ENCODE results near the gene ARHGAP24. TPM values are rescaled to one million over a fixed set of nuclear protein-coding genes. Genes with fewer than 3 reads are reported as not detected.

The ARHGAP24 gene
- total and polyA plus RNA-seq, 4 donors, result 1.8 to 15.2 (median 3.3) TPM

DNA sequence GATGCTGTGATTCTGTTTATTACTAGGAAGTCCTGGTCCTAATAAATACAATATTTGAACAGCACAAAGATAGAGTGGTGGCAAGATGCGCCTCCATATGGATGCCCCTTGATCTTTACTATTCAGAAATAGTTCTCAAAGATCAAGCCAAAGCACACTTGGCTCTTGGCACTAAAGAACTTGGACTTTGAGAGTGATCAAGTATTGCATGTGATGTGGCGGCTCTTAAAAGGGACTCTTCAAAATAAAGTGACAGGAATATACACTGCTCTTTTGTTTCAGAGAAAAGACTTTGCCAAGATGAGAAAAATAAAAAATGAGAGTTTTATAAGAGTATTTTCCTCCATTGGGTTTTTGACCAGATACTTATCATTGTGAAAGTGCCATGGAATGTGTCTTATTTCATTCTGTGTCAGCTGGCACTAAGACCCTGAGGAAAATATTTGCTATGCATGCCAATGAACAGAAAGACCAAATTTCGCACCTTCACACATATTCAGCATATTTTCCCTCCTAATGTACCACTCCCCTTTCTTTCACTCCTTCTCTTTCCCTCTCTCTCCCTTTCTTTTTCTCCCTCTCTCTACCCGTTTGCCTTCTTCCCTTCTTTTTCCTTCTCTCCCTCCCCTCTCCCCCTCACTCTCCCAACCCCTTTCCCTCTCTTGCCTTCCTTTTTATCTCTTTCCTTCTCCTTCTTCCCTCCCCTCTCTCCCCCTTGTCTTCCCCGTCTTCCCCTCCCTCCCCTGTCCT is 35.1 kb downstream of the ARHGAP24 start:
- Histone ChIP-seq H3K9ac (ENCODE audit: low read depth in 1 of 2, low read length in 2 of 2) (no peak overlapping the region), H3K27me3 (ENCODE audit: control insufficient read depth in 4 of 4, insufficient read depth in 4 of 4, low read length in 3 of 4) (no peaks in the 10 kb centered on the region), H3K9me3 (ENCODE audit: control insufficient read depth in 4 of 4, low read length in 3 of 4) (no peaks in the 10 kb centered on the region), H3K4me1 (ENCODE audit: control insufficient read depth in 4 of 4, insufficient read depth in 4 of 4, low read length in 3 of 4) (no peaks in the 10 kb centered on the region), H3K4me3 (ENCODE audit: low read depth in 1 of 3, low read length in 3 of 3) (no peak overlapping the region), H3K27ac (ENCODE audit: low read depth in 1 of 2, low read length in 2 of 2) (no peak overlapping the region), H3K36me3 (ENCODE audit: control insufficient read depth in 4 of 4, insufficient read depth in 3 of 4, low read depth in 1 of 4, low read length in 3 of 4) (no peaks in the 10 kb centered on the region)
- WGBS, result 52% methylated on average over 5 of the region's 5 CpGs
- DNase-seq (ENCODE audit: low spot score), result no peak
- TF ChIP-seq NR2F2 (IDR thresholded peaks at IDR 0.05) (no peak), HNF4A (conservative IDR thresholded peaks at IDR 0.05) (peak; percentile 55 to 74)

DNA sequence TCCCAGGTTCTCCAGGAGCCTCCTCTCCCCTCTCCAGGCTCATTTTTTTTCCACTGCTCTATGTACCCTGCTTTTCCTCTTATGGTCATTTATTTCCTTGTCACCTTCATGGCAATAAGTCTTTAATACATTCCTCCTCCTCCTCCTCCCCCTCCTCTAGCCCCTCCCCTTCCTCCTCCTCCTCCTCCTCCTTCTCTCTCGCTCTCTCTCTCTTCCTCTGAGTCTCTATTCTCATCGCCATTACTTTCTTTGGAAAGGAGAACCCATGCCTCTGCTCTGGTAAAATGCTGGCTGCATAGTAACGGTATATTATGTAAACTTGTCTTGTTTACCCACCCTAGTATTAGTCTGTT is 35.7 kb downstream of the ARHGAP24 start:
- 74% methylated on average over 3 of the region's 3 CpGs for WGBS
- Histone ChIP-seq H3K4me3 (ENCODE audit: low read depth in 1 of 3, low read length in 3 of 3) (no peak overlapping the region), H3K9ac (ENCODE audit: low read depth in 1 of 2, low read length in 2 of 2) (no peak overlapping the region), H3K9me3 (ENCODE audit: control insufficient read depth in 4 of 4, low read length in 3 of 4) (no peaks in the 10 kb centered on the region), H3K36me3 (ENCODE audit: control insufficient read depth in 4 of 4, insufficient read depth in 3 of 4, low read depth in 1 of 4, low read length in 3 of 4) (no peaks in the 10 kb centered on the region), H3K27me3 (ENCODE audit: control insufficient read depth in 4 of 4, insufficient read depth in 4 of 4, low read length in 3 of 4) (no peaks in the 10 kb centered on the region), H3K4me1 (ENCODE audit: control insufficient read depth in 4 of 4, insufficient read depth in 4 of 4, low read length in 3 of 4) (no peaks in the 10 kb centered on the region), H3K27ac (ENCODE audit: low read depth in 1 of 2, low read length in 2 of 2) (no peak overlapping the region)
- no peak for DNase-seq (ENCODE audit: low spot score)
- TF ChIP-seq EGR1 (IDR thresholded peaks at IDR 0.05; ENCODE audit: low read depth in 2 of 2) (no peak), HNF4A (conservative IDR thresholded peaks at IDR 0.05) (no peak)

DNA sequence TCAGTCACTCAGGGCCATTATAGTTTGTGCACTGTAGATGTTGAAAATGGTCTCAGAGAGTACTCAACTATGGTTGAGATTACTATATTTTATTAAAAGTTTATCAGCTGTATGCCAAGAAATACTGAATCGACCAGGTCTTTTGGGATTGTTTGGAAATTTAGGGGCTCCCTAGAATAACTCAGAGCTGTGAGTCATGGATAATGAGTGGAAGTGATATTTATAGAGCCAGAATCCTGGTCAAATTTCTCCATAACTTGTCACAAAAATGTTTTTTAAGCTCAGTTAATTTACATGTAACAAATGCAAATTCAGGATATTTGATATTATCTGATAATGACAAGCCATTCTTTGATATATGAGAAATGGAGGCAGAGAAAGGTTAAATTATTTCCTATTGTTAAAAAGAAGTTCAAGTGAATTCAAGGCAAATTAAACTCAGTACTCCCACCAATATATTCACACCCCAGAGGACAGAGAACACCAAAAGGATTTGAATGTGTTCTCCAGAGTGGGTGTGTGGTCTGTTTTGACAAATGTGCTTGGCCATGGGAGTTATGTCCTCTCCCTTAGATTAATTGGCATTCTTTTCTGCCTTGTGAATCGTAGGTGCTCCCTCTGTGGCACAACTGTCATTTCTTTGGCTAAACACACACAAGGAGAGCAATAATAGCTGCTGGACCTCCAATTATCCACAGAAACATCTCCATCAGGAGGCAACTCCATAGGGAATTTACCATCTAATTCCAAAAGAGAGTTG is 37.7 kb downstream of the ARHGAP24 start:
- WGBS, result 36% methylated on average over 2 of the region's 2 CpGs
- Histone ChIP-seq H3K27me3 (ENCODE audit: control insufficient read depth in 4 of 4, insufficient read depth in 4 of 4, low read length in 3 of 4) (no peaks in the 10 kb centered on the region), H3K4me1 (ENCODE audit: control insufficient read depth in 4 of 4, insufficient read depth in 4 of 4, low read length in 3 of 4) (no peaks in the 10 kb centered on the region), H3K27ac (ENCODE audit: low read depth in 1 of 2, low read length in 2 of 2) (no peak overlapping the region), H3K36me3 (ENCODE audit: control insufficient read depth in 4 of 4, insufficient read depth in 3 of 4, low read depth in 1 of 4, low read length in 3 of 4) (no peaks in the 10 kb centered on the region), H3K9ac (ENCODE audit: low read depth in 1 of 2, low read length in 2 of 2) (no peak overlapping the region), H3K4me3 (ENCODE audit: low read depth in 1 of 3, low read length in 3 of 3) (no peak overlapping the region), H3K9me3 (ENCODE audit: control insufficient read depth in 4 of 4, low read length in 3 of 4) (no peaks in the 10 kb centered on the region)
- TF ChIP-seq, protein P1, sequence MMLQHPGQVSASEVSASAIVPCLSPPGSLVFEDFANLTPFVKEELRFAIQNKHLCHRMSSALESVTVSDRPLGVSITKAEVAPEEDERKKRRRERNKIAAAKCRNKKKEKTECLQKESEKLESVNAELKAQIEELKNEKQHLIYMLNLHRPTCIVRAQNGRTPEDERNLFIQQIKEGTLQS (IDR thresholded peaks at IDR 0.05), result no peak
- TF ChIP-seq YY1 (IDR thresholded peaks at IDR 0.05), result no peak
- TF ChIP-seq RAD21 (IDR thresholded peaks at IDR 0.05), result no peak
- no peak for TF ChIP-seq HNF4A (conservative IDR thresholded peaks at IDR 0.05)
- no peak for TF ChIP-seq TAF1 (conservative IDR thresholded peaks at IDR 0.05)
- TF ChIP-seq NR2F2 (IDR thresholded peaks at IDR 0.05), result no peak
- TF ChIP-seq, protein P2, sequence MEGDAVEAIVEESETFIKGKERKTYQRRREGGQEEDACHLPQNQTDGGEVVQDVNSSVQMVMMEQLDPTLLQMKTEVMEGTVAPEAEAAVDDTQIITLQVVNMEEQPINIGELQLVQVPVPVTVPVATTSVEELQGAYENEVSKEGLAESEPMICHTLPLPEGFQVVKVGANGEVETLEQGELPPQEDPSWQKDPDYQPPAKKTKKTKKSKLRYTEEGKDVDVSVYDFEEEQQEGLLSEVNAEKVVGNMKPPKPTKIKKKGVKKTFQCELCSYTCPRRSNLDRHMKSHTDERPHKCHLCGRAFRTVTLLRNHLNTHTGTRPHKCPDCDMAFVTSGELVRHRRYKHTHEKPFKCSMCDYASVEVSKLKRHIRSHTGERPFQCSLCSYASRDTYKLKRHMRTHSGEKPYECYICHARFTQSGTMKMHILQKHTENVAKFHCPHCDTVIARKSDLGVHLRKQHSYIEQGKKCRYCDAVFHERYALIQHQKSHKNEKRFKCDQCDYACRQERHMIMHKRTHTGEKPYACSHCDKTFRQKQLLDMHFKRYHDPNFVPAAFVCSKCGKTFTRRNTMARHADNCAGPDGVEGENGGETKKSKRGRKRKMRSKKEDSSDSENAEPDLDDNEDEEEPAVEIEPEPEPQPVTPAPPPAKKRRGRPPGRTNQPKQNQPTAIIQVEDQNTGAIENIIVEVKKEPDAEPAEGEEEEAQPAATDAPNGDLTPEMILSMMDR (IDR thresholded peaks at IDR 0.05; ENCODE audit: low read depth, low read length, missing input control), result no peak
- no peak for DNase-seq (ENCODE audit: low spot score)

DNA sequence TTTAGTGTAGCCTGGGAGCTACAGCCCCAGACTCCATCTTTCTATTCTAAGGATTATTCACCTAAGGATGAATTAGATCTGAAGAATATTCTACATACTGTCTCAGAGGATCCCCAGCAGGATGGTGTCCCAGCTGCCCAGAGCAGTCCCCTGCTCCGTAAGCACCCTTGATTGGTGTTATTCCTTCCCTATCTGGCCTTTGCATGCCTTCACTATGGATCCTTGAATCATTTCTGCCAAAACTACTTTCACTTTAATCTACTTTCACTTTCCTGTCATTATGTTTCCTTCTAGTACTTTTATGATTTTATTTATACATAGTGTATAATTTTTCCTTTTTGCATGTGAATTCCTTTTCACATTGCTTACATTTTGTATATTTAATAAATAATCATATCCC is 39.2 kb downstream of the ARHGAP24 start:
- Histone ChIP-seq H3K27ac (ENCODE audit: low read depth in 1 of 2, low read length in 2 of 2) (no peak overlapping the region), H3K9ac (ENCODE audit: low read depth in 1 of 2, low read length in 2 of 2) (no peak overlapping the region), H3K4me1 (ENCODE audit: control insufficient read depth in 4 of 4, insufficient read depth in 4 of 4, low read length in 3 of 4) (no peaks in the 10 kb centered on the region), H3K4me3 (ENCODE audit: low read depth in 1 of 3, low read length in 3 of 3) (no peak overlapping the region), H3K9me3 (ENCODE audit: control insufficient read depth in 4 of 4, low read length in 3 of 4) (no peaks in the 10 kb centered on the region), H3K36me3 (ENCODE audit: control insufficient read depth in 4 of 4, insufficient read depth in 3 of 4, low read depth in 1 of 4, low read length in 3 of 4) (no peaks in the 10 kb centered on the region), H3K27me3 (ENCODE audit: control insufficient read depth in 4 of 4, insufficient read depth in 4 of 4, low read length in 3 of 4) (no peaks in the 10 kb centered on the region)
- 56% methylated on average over 1 of the region's 1 CpG for WGBS
- TF ChIP-seq RXRA (IDR thresholded peaks at IDR 0.05) (no peak), HNF4G (IDR thresholded peaks at IDR 0.05) (no peak), YY1 (IDR thresholded peaks at IDR 0.05) (no peak), JUND (IDR thresholded peaks at IDR 0.05) (no peak), RAD21 (IDR thresholded peaks at IDR 0.05) (no peak), EGR1 (IDR thresholded peaks at IDR 0.05; ENCODE audit: low read depth in 2 of 2) (no peak), FOXA2 (IDR thresholded peaks at IDR 0.05) (no peak)
- TF ChIP-seq, protein P3, sequence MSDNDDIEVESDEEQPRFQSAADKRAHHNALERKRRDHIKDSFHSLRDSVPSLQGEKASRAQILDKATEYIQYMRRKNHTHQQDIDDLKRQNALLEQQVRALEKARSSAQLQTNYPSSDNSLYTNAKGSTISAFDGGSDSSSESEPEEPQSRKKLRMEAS (IDR thresholded peaks at IDR 0.05), result no peak
- TF ChIP-seq, protein P1 (IDR thresholded peaks at IDR 0.05), result no peak
- TF ChIP-seq, protein P2 (IDR thresholded peaks at IDR 0.05; ENCODE audit: low read depth, low read length, missing input control), result no peak
- TF ChIP-seq, protein P4, sequence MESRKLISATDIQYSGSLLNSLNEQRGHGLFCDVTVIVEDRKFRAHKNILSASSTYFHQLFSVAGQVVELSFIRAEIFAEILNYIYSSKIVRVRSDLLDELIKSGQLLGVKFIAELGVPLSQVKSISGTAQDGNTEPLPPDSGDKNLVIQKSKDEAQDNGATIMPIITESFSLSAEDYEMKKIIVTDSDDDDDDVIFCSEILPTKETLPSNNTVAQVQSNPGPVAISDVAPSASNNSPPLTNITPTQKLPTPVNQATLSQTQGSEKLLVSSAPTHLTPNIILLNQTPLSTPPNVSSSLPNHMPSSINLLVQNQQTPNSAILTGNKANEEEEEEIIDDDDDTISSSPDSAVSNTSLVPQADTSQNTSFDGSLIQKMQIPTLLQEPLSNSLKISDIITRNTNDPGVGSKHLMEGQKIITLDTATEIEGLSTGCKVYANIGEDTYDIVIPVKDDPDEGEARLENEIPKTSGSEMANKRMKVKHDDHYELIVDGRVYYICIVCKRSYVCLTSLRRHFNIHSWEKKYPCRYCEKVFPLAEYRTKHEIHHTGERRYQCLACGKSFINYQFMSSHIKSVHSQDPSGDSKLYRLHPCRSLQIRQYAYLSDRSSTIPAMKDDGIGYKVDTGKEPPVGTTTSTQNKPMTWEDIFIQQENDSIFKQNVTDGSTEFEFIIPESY (IDR thresholded peaks at IDR 0.05), result no peak
- no peak for DNase-seq (ENCODE audit: low spot score)

Measured in liver (tissue), 9 donors.